ENCODE results near the gene SLC25A38.

SLC25A38 gene

GRCh38 chr3:39386318-39386717 lies 3.1 kb downstream of the SLC25A38 start:
- no peak overlapping the region for H3K27ac ChIP-seq (replicated peaks)
- TF ChIP-seq CTCF (IDR thresholded peaks at IDR 0.05; ENCODE audit: insufficient read depth, low read length) (no peak), REST (IDR thresholded peaks at IDR 0.05; ENCODE audit: insufficient replicate concordance, low read depth) (no peak), POLR2AphosphoS5 (IDR thresholded peaks at IDR 0.05; ENCODE audit: low read depth) (no peak), SPI1 (IDR thresholded peaks at IDR 0.05; ENCODE audit: borderline replicate concordance, low read depth) (no peak), GABPA (IDR thresholded peaks at IDR 0.05; ENCODE audit: low read depth) (no peak)
- no peak overlapping the region for H3K4me3 ChIP-seq (replicated peaks; ENCODE audit: insufficient read depth, low read length)
- H3K27me3 ChIP-seq (ENCODE audit: insufficient read depth, poor library complexity, severe bottlenecking): no peaks in the 10 kb centered on the region
- DNase-seq (ENCODE audit: low read depth in 1 of 2, low spot score in 1 of 2): no peak

GRCh38 chr3:39387411-39387975 lies 4.3 kb downstream of the SLC25A38 start:
- H3K4me3 ChIP-seq (replicated peaks; ENCODE audit: insufficient read depth, low read length): no peak overlapping the region
- H3K27ac ChIP-seq (replicated peaks): no peak overlapping the region
- no peaks in the 10 kb centered on the region for H3K27me3 ChIP-seq (ENCODE audit: insufficient read depth, poor library complexity, severe bottlenecking)
- no peak for TF ChIP-seq SPI1 (IDR thresholded peaks at IDR 0.05; ENCODE audit: borderline replicate concordance, low read depth)
- TF ChIP-seq CTCF (IDR thresholded peaks at IDR 0.05; ENCODE audit: insufficient read depth, low read length): no peak
- TF ChIP-seq POLR2AphosphoS5 (IDR thresholded peaks at IDR 0.05; ENCODE audit: low read depth): no peak
- TF ChIP-seq GABPA (IDR thresholded peaks at IDR 0.05; ENCODE audit: low read depth): no peak
- TF ChIP-seq REST (IDR thresholded peaks at IDR 0.05; ENCODE audit: insufficient replicate concordance, low read depth): no peak
- DNase-seq (ENCODE audit: low read depth in 1 of 2, low spot score in 1 of 2): no peak

- Histone ChIP-seq H3K27ac (replicated peaks) (no peak overlapping the region), H3K27me3 (ENCODE audit: insufficient read depth, poor library complexity, severe bottlenecking) (no peaks in the 10 kb centered on the region), H3K4me3 (replicated peaks; ENCODE audit: insufficient read depth, low read length) (no peak overlapping the region)
- no peak for DNase-seq (ENCODE audit: low read depth in 1 of 2, low spot score in 1 of 2)
- no peak for TF ChIP-seq POLR2AphosphoS5 (IDR thresholded peaks at IDR 0.05; ENCODE audit: low read depth)
- TF ChIP-seq REST (IDR thresholded peaks at IDR 0.05; ENCODE audit: insufficient replicate concordance, low read depth): no peak
- TF ChIP-seq GABPA (IDR thresholded peaks at IDR 0.05; ENCODE audit: low read depth): no peak
- no peak for TF ChIP-seq SPI1 (IDR thresholded peaks at IDR 0.05; ENCODE audit: borderline replicate concordance, low read depth)
- TF ChIP-seq CTCF (IDR thresholded peaks at IDR 0.05; ENCODE audit: insufficient read depth, low read length): no peak
These were observed 5.0 kb downstream of the SLC25A38 start for GRCh38 chr3:39388153-39388552.

Measured in HL-60 (cell line).